ENCODE results near the gene VDAC1. TPM values are rescaled to one million over a fixed set of nuclear protein-coding genes. Genes with fewer than 3 reads are reported as not detected.

Gene VDAC1
- total and polyA plus RNA-seq, 2 donors: 101 to 166 TPM

DNA sequence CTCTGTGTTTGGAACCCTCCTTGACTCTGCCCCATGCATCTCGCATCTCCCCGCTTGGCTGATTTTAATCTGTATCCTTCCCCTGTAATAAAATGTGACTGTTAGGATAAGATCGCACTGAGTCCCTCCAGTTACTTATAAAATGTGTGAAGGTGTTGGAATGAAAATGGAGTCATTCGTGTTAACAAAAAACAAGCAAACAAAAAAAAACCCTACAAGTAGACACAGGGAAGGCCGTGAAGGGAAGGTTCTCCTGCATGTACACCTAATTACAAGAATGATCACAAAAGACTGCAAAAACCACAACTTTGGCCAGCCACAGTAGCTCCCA is 14.2 kb upstream of the VDAC1 start:
- no peaks in the 10 kb centered on the region for H3K9me3 ChIP-seq (ENCODE audit: control insufficient read depth in 2 of 2, insufficient read depth in 1 of 2, low read length in 1 of 2)
- no peaks in the 10 kb centered on the region for H3K4me1 ChIP-seq (ENCODE audit: control insufficient read depth in 2 of 2, insufficient read depth in 2 of 2, low read length in 2 of 2)
- 96% methylated on average over 5 of the region's 5 CpGs for WGBS
- no peaks in the 10 kb centered on the region for H3K27me3 ChIP-seq (ENCODE audit: control insufficient read depth in 2 of 2, insufficient read depth in 1 of 2, low read length in 1 of 2)
- no peak overlapping the region for H3K27ac ChIP-seq (ENCODE audit: low read depth in 1 of 2, low read length in 1 of 2)
- H3K4me3 ChIP-seq (ENCODE audit: low read length in 2 of 2): no peak overlapping the region
- peaks cover 0 to 3% of the 10 kb centered on the region in 2 donors for H3K36me3 ChIP-seq (ENCODE audit: control insufficient read depth in 2 of 2, insufficient read depth in 2 of 2, low read length in 1 of 2)
- DNase-seq (ENCODE audit: low read depth in 6 of 9, low spot score in 9 of 9): no peak

DNA sequence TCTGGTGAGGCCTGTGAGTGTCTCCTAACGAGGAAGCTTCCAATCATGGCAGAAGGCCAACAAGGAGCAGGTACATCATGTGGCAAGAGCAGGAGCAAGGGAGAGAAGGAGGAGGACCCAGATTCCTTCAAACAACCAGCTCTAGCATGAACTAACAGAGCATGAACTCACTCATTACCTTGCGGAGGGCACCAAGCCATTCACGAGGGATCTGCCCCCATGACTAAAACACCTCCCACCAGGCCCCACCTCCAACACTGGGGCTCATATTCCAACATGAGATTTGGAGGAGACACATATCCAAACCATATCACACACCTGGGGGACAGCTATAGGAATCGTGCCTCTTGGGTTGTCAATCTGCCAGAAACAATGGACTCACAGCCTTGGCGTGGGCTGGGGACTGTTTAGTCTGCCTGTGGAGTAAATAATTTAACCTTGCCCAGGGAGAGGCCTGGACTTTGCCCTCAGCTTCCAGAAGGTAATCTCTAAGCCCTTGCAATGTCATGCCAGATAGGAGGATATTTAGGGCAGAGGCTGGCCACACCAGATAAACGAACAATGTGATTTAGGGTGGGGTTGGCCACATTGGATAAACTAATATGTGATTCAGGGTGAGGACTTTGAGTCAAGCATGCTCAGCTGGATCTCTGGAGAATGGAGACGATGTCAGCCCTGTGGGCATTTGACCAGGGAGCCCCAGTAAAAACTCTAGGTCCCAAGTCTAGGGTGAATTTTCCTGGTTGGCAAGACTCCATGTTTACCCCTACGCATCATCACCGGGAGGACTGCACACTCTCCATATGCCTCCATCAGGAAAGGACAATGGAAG is 13.6 kb upstream of the VDAC1 start:
- no peaks in the 10 kb centered on the region for H3K27me3 ChIP-seq (ENCODE audit: control insufficient read depth in 2 of 2, insufficient read depth in 1 of 2, low read length in 1 of 2)
- DNase-seq (ENCODE audit: low read depth in 6 of 9, low spot score in 9 of 9): no peak
- H3K27ac ChIP-seq (ENCODE audit: low read depth in 1 of 2, low read length in 1 of 2): no peak overlapping the region
- H3K4me1 ChIP-seq (ENCODE audit: control insufficient read depth in 2 of 2, insufficient read depth in 2 of 2, low read length in 2 of 2): no peaks in the 10 kb centered on the region
- no peak overlapping the region for H3K4me3 ChIP-seq (ENCODE audit: low read length in 2 of 2)
- H3K9me3 ChIP-seq (ENCODE audit: control insufficient read depth in 2 of 2, insufficient read depth in 1 of 2, low read length in 1 of 2): no peaks in the 10 kb centered on the region
- peaks cover 0 to 3% of the 10 kb centered on the region in 2 donors for H3K36me3 ChIP-seq (ENCODE audit: control insufficient read depth in 2 of 2, insufficient read depth in 2 of 2, low read length in 1 of 2)
- WGBS: 97% methylated on average over 9 of the region's 9 CpGs

DNA sequence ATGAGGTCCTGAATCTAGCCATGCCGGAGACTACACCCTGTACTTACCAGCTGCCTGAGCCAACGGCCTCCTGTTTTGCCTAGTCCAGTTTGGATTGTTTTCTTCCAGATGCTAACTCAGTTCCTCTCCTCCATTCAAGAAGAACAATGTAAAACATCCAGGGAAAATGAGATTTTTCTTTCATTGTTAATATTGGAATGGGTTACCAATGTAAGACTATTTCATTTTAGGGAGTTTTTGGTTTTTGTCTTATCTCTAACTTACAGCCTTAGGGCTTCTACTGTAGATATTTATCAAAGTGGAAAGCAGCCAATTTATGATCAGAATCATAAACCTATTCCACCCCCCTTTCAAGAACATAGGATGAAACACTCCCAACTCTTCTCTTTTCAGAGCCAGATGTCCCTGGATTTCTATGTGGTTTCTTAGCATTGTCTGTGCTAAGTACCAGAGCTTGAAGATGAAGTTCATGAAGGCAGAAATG is 3.5 kb upstream of the VDAC1 start:
- Histone ChIP-seq H3K27me3 (ENCODE audit: control insufficient read depth in 2 of 2, insufficient read depth in 1 of 2, low read length in 1 of 2) (peaks cover 2 to 6% of the 10 kb centered on the region in 2 donors), H3K36me3 (ENCODE audit: control insufficient read depth in 2 of 2, insufficient read depth in 2 of 2, low read length in 1 of 2) (peaks cover 0 to 3% of the 10 kb centered on the region in 2 donors), H3K4me3 (ENCODE audit: low read length in 2 of 2) (no peak overlapping the region), H3K4me1 (ENCODE audit: control insufficient read depth in 2 of 2, insufficient read depth in 2 of 2, low read length in 2 of 2) (peaks cover 8 to 15% of the 10 kb centered on the region in 2 donors), H3K27ac (ENCODE audit: low read depth in 1 of 2, low read length in 1 of 2) (no peak overlapping the region), H3K9me3 (ENCODE audit: control insufficient read depth in 2 of 2, insufficient read depth in 1 of 2, low read length in 1 of 2) (peaks cover 0 to 5% of the 10 kb centered on the region in 2 donors)
- DNase-seq (ENCODE audit: low read depth in 6 of 9, low spot score in 9 of 9): no peak
- 69% methylated on average over 2 of the region's 2 CpGs for WGBS

GRCh38 chr5:134007581-134008265 is 2.9 kb upstream of the VDAC1 start:
- H3K36me3 ChIP-seq (ENCODE audit: control insufficient read depth in 2 of 2, insufficient read depth in 2 of 2, low read length in 1 of 2): peaks cover 0 to 3% of the 10 kb centered on the region in 2 donors
- peaks cover 9 to 21% of the 10 kb centered on the region in 2 donors for H3K4me1 ChIP-seq (ENCODE audit: control insufficient read depth in 2 of 2, insufficient read depth in 2 of 2, low read length in 2 of 2)
- H3K27ac ChIP-seq (ENCODE audit: low read depth in 1 of 2, low read length in 1 of 2): no peak overlapping the region
- peaks cover 0 to 5% of the 10 kb centered on the region in 2 donors for H3K9me3 ChIP-seq (ENCODE audit: control insufficient read depth in 2 of 2, insufficient read depth in 1 of 2, low read length in 1 of 2)
- 93% methylated on average over 14 of the region's 14 CpGs for WGBS
- peaks cover 2 to 6% of the 10 kb centered on the region in 2 donors for H3K27me3 ChIP-seq (ENCODE audit: control insufficient read depth in 2 of 2, insufficient read depth in 1 of 2, low read length in 1 of 2)
- H3K4me3 ChIP-seq (ENCODE audit: low read length in 2 of 2): no peak overlapping the region
- no peak for DNase-seq (ENCODE audit: low read depth in 6 of 9, low spot score in 9 of 9)

DNA sequence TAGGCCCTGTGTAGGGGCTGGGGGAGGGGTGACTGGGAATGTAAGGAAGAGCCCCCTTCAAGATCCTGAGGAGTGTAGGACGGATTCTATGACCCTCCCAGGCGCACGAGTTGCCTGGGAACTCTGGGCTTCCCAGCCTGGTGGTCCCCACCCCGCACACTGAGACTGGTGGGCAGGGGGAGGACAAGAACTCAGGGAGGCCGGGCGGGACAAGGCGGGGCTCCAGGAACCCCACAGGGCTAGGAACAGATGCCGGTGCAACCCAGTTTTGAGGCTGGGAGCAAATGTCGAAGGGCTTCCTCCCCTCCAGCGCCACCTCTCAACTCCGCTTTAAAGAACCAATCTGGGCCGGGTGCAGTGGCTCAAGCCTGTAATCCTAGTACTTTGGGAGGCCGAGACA is 1.3 kb upstream of the VDAC1 start:
- no peak overlapping the region for H3K27ac ChIP-seq (ENCODE audit: low read depth in 1 of 2, low read length in 1 of 2)
- H3K4me3 ChIP-seq (ENCODE audit: low read length in 2 of 2): no peak overlapping the region
- peaks cover 0 to 5% of the 10 kb centered on the region in 2 donors for H3K9me3 ChIP-seq (ENCODE audit: control insufficient read depth in 2 of 2, insufficient read depth in 1 of 2, low read length in 1 of 2)
- peaks cover 3 to 12% of the 10 kb centered on the region in 2 donors for H3K36me3 ChIP-seq (ENCODE audit: control insufficient read depth in 2 of 2, insufficient read depth in 2 of 2, low read length in 1 of 2)
- 96% methylated on average over 13 of the region's 13 CpGs for WGBS
- peaks cover 9 to 26% of the 10 kb centered on the region in 2 donors for H3K4me1 ChIP-seq (ENCODE audit: control insufficient read depth in 2 of 2, insufficient read depth in 2 of 2, low read length in 2 of 2)
- H3K27me3 ChIP-seq (ENCODE audit: control insufficient read depth in 2 of 2, insufficient read depth in 1 of 2, low read length in 1 of 2): peaks cover 2 to 6% of the 10 kb centered on the region in 2 donors
- no peak for DNase-seq (ENCODE audit: low read depth in 6 of 9, low spot score in 9 of 9)

DNA sequence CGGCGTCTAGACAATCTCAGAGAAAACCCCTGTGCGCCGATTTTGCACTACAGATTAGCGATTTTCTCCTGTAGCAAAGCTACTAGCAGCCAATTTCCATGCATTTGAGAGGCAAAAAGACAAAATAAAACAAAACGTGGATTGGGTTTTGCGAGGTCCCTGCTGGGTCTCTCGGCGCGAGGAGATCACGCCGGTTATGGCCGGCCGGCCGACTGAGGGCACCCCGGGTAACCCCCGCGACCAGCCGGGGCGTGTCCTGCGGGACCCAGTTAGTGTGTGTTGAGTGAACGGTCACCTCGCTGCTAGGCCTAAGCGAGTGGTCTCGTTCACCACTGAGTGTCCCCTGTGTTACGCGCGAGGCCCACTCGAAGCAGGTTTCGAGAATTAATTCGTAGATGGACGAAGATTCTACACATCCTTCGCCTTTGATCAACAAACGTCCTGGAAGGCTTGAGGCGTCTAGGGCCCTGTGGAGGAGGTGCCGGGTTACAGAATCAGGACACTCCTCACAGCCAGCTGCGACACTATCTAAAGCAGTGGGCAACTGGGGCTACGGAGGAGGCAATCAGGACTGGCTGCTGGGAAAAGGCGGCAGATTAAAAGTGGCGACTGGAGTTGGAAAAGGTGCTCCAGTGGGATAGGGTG is 764 bp upstream of the VDAC1 start:
- Histone ChIP-seq H3K9me3 (ENCODE audit: control insufficient read depth in 2 of 2, insufficient read depth in 1 of 2, low read length in 1 of 2) (peaks cover 0 to 5% of the 10 kb centered on the region in 2 donors), H3K27ac (ENCODE audit: low read depth in 1 of 2, low read length in 1 of 2) (peak overlapping the region; percentile 90 to 94), H3K36me3 (ENCODE audit: control insufficient read depth in 2 of 2, insufficient read depth in 2 of 2, low read length in 1 of 2) (peaks cover 3 to 14% of the 10 kb centered on the region in 2 donors), H3K27me3 (ENCODE audit: control insufficient read depth in 2 of 2, insufficient read depth in 1 of 2, low read length in 1 of 2) (peaks cover 2 to 6% of the 10 kb centered on the region in 2 donors), H3K4me3 (ENCODE audit: low read length in 2 of 2) (peak overlapping the region; percentile 68 to 82), H3K4me1 (ENCODE audit: control insufficient read depth in 2 of 2, insufficient read depth in 2 of 2, low read length in 2 of 2) (peaks cover 9 to 26% of the 10 kb centered on the region in 2 donors)
- WGBS: 34% methylated on average over 40 of the region's 40 CpGs
- peak in 1 of 9 donors; percentile 3 for DNase-seq (ENCODE audit: low read depth in 6 of 9, low spot score in 9 of 9)

GRCh38 chr5:134003817-134004625 is 754 bp downstream of the VDAC1 start:
- WGBS: under 1% methylated on average over 90 of the region's 90 CpGs
- H3K4me1 ChIP-seq (ENCODE audit: control insufficient read depth in 2 of 2, insufficient read depth in 2 of 2, low read length in 2 of 2): peaks cover 9 to 26% of the 10 kb centered on the region in 2 donors
- H3K4me3 ChIP-seq (ENCODE audit: low read length in 2 of 2): peak overlapping the region; percentile 68 to 82
- H3K27ac ChIP-seq (ENCODE audit: low read depth in 1 of 2, low read length in 1 of 2): peak overlapping the region; percentile 64 to 91
- peaks cover 0 to 5% of the 10 kb centered on the region in 2 donors for H3K9me3 ChIP-seq (ENCODE audit: control insufficient read depth in 2 of 2, insufficient read depth in 1 of 2, low read length in 1 of 2)
- peaks cover 2 to 6% of the 10 kb centered on the region in 2 donors for H3K27me3 ChIP-seq (ENCODE audit: control insufficient read depth in 2 of 2, insufficient read depth in 1 of 2, low read length in 1 of 2)
- peak in 5 of 9 donors; percentile 21 to 50 (median 28) for DNase-seq (ENCODE audit: low read depth in 6 of 9, low spot score in 9 of 9)
- H3K36me3 ChIP-seq (ENCODE audit: control insufficient read depth in 2 of 2, insufficient read depth in 2 of 2, low read length in 1 of 2): peaks cover 0 to 17% of the 10 kb centered on the region in 2 donors

- peaks cover 0 to 5% of the 10 kb centered on the region in 2 donors for H3K9me3 ChIP-seq (ENCODE audit: control insufficient read depth in 2 of 2, insufficient read depth in 1 of 2, low read length in 1 of 2)
- peak overlapping the region in 1 of 2 donors; percentile 56 for H3K27ac ChIP-seq (ENCODE audit: low read depth in 1 of 2, low read length in 1 of 2)
- 35% methylated on average over 11 of the region's 11 CpGs for WGBS
- DNase-seq (ENCODE audit: low read depth in 6 of 9, low spot score in 9 of 9): peak in 1 of 9 donors; percentile 22
- H3K27me3 ChIP-seq (ENCODE audit: control insufficient read depth in 2 of 2, insufficient read depth in 1 of 2, low read length in 1 of 2): peaks cover 2 to 6% of the 10 kb centered on the region in 2 donors
- peak overlapping the region; percentile 50 to 82 for H3K4me3 ChIP-seq (ENCODE audit: low read length in 2 of 2)
- H3K4me1 ChIP-seq (ENCODE audit: control insufficient read depth in 2 of 2, insufficient read depth in 2 of 2, low read length in 2 of 2): peaks cover 9 to 26% of the 10 kb centered on the region in 2 donors
- peaks cover 0 to 19% of the 10 kb centered on the region in 2 donors for H3K36me3 ChIP-seq (ENCODE audit: control insufficient read depth in 2 of 2, insufficient read depth in 2 of 2, low read length in 1 of 2)
These were observed 1.5 kb downstream of the VDAC1 start for GRCh38 chr5:134003064-134003816.
